GM18508 (cell line): ENCODE data around the gene OR2Y1.
"Not testable (repeated sequence)": the region's sequence is repeated elsewhere in the genome, so short reads cannot be mapped to it uniquely, and the experiment has no call there.

Experiments
- ATAC-seq: cut with Tn5 transposase; IDR thresholded peaks from one replicate; pipeline ENCODE4 v1.9.1; 2021; ENCODE audit warnings: moderate number of reproducible peaks; ENCODE audit not compliant: insufficient read depth, unreplicated experiment

OR2Y1 gene

GRCh38 chr5:180739958-180740357 is at the start of gene OR2Y1:
Gene OR2Y1 (minus strand): TSS chr5:180740058. CDS start chr5:180740058, 0 bp downstream.
- no peak for ATAC-seq

GRCh38 chr5:180788651-180789410 is 49.0 kb upstream of the OR2Y1 start:
- not testable (repeated sequence) for ATAC-seq

GRCh38 chr5:180787711-180788431 is 48.0 kb upstream of the OR2Y1 start:
- no peak for ATAC-seq

GRCh38 chr5:180786531-180787398 is 46.9 kb upstream of the OR2Y1 start:
- no peak for ATAC-seq

- ATAC-seq: no peak
Measured at GRCh38 chr5:180785794-180786221, 46.0 kb upstream of the OR2Y1 start.

GRCh38 chr5:180785121-180785781 is 45.4 kb upstream of the OR2Y1 start:
- ATAC-seq: no peak

GRCh38 chr5:180784497-180785097 is 44.7 kb upstream of the OR2Y1 start:
- ATAC-seq: no peak

GRCh38 chr5:180783340-180784052 is 43.6 kb upstream of the OR2Y1 start:
- ATAC-seq: no peak

- no peak for ATAC-seq
Measured at GRCh38 chr5:180782748-180783147, 42.9 kb upstream of the OR2Y1 start.

- not testable (repeated sequence) for ATAC-seq
Measured at GRCh38 chr5:180781900-180782326, 42.1 kb upstream of the OR2Y1 start.

GRCh38 chr5:180779985-180780610 is 40.2 kb upstream of the OR2Y1 start:
- ATAC-seq: no peak

GRCh38 chr5:180777475-180777874 is 37.6 kb upstream of the OR2Y1 start:
- no peak for ATAC-seq

- ATAC-seq: no peak
Measured at GRCh38 chr5:180776376-180776775, 36.5 kb upstream of the OR2Y1 start.

GRCh38 chr5:180775624-180776023 is 35.8 kb upstream of the OR2Y1 start:
- no peak for ATAC-seq

- no peak for ATAC-seq
Measured at GRCh38 chr5:180771839-180772238, 32.0 kb upstream of the OR2Y1 start.

GRCh38 chr5:180769821-180770220 is 30.0 kb upstream of the OR2Y1 start:
- ATAC-seq: no peak

GRCh38 chr5:180755601-180756000 is 15.7 kb upstream of the OR2Y1 start:
- ATAC-seq: no peak

- no peak for ATAC-seq
Measured at GRCh38 chr5:180744253-180744652, 4.4 kb upstream of the OR2Y1 start.

GRCh38 chr5:180742727-180743126 is 2.9 kb upstream of the OR2Y1 start:
- ATAC-seq: no peak
